A673 (cell line): ENCODE measurements around the gene STX1B.
A peak's percentile ranks its signal among the peaks of the same experiment; 100 is the strongest.

Experiments used
- EZH2 ChIP-seq: fragments of 200-600 bp; sonication (generic); IDR thresholded peaks from 2 replicates; pipeline ENCODE4 v1.6.1; 2017; ENCODE audit warnings: borderline replicate concordance, low read depth, mild to moderate bottlenecking, mixed read lengths, antibody characterized with exemption, low read length; ENCODE audit not compliant: poor library complexity, severe bottlenecking
- TF ChIP-seq, protein P1 (sequence below): fragments of 300-800, 200-600 bp; sonication (generic); conservative IDR thresholded peaks from 2 replicates; pipeline ENCODE4 v1.5.1; 2017; ENCODE audit warnings: low read depth, mild to moderate bottlenecking, antibody characterized with exemption, low read length, moderate library complexity, mixed read lengths

DNA sequence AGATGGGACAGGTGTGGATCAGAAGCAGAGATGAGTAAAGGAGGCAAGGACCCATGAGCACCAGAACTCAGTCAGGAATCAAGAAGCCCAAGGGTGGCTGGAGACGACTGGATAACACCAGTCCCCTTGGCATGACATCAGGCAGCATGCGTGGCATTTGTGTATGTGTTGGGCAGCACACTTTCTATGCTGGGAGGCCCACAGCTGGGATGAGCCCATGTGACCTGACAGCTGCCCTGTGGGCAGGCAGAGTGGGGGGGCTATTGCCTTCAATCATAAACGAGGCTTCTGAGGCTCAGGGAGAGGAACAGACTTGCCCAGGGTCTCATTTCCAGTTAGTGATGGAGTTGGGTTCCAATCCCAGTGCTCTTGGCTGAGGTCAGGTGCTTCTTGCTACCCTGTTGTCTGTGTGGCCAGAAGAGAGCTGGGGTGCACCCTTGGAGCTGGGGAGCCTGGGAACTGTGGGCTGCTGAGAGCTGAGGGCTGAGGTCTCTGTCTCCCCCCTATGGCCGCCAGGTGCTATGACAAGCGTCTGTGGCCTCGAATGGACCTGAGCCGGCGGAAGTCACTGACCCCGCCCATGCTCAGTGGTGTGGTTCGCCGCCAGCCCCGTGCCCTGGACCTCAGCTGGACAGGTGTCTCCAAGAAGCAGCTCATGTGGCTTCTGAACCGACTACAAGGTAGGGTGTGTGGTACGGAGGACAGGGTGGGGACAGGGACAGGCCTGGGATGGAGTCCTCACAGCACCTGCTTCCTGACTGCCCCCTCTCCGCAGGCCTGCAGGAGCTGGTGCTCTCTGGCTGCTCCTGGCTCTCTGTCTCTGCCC, 68.6 kb downstream of the STX1B start:
- TF ChIP-seq, protein P1, sequence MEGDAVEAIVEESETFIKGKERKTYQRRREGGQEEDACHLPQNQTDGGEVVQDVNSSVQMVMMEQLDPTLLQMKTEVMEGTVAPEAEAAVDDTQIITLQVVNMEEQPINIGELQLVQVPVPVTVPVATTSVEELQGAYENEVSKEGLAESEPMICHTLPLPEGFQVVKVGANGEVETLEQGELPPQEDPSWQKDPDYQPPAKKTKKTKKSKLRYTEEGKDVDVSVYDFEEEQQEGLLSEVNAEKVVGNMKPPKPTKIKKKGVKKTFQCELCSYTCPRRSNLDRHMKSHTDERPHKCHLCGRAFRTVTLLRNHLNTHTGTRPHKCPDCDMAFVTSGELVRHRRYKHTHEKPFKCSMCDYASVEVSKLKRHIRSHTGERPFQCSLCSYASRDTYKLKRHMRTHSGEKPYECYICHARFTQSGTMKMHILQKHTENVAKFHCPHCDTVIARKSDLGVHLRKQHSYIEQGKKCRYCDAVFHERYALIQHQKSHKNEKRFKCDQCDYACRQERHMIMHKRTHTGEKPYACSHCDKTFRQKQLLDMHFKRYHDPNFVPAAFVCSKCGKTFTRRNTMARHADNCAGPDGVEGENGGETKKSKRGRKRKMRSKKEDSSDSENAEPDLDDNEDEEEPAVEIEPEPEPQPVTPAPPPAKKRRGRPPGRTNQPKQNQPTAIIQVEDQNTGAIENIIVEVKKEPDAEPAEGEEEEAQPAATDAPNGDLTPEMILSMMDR = peak; percentile 90
- TF ChIP-seq EZH2 = no peak
